Stomach (tissue), 9 donors: ENCODE measurements around the gene P2RX3. TPM values are rescaled to one million over a fixed set of nuclear protein-coding genes. Genes with fewer than 3 reads are reported as not detected.

Source experiments
- DNase-seq, 2 donors: peaks; one replicate each; pipeline versions ENCODE4 v3.0.0 to v3.0.0-alpha.2; 2013 to 2019
- H3K27ac ChIP-seq, 5 donors: fragments of 200-600 bp in 4 of 5; sonication (generic) in 4 of 5; one replicate each; pipeline ENCODE4 v1.5.1; 2013 to 2019; ENCODE audit warnings: mild to moderate bottlenecking in 1 of 5, moderate library complexity in 1 of 5
- H3K27me3 ChIP-seq, 3 donors: fragments of 200-600 bp; sonication (generic); one replicate each; pipeline ENCODE4 v1.5.1; 2017 to 2019; ENCODE audit warnings: mixed run types in 1 of 3
- H3K36me3 ChIP-seq, 4 donors: fragments of 200-600 bp; sonication (generic); 1 replicate in 3 of 4; 2 replicates in 1 of 4; pipeline ENCODE4 v1.5.1; 2016 to 2019
- H3K4me1 ChIP-seq, 4 donors: fragments of 200-600 bp; sonication (generic); one replicate each; pipeline ENCODE4 v1.5.1; 2016 to 2019
- H3K4me3 ChIP-seq, 4 donors: fragments of 200-600 bp; sonication (generic) in 3 of 4; one replicate each; pipeline ENCODE4 v1.5.1; 2016 to 2019; ENCODE audit warnings: mild to moderate bottlenecking in 1 of 4
- H3K9me3 ChIP-seq, 4 donors: fragments of 200-600 bp; sonication (generic); one replicate each; pipeline ENCODE4 v1.5.1; 2016 to 2019
- EP300 ChIP-seq: sonication (generic); formaldehyde crosslinking; IDR thresholded peaks from one replicate; pipeline ENCODE4 v1.6.1; 2017; ENCODE audit warnings: antibody characterized with exemption
- POLR2A ChIP-seq, 4 donors: fragments of 450-650 bp; IDR thresholded peaks; one replicate each; pipeline ENCODE4 v1.6.1; 2016; ENCODE audit warnings: antibody characterized with exemption in 4 of 4, control low read depth in 2 of 4, mild to moderate bottlenecking in 1 of 4, moderate library complexity in 1 of 4
- POLR2AphosphoS5 ChIP-seq, 3 donors: sonication (generic); formaldehyde crosslinking; IDR thresholded peaks; one replicate each; pipeline ENCODE4 v1.6.1; 2016; ENCODE audit warnings: antibody characterized with exemption in 3 of 3
- WGBS, 5 donors: extraction: QIAGEN DNeasy Blood & Tissue Kit in 3 of 5; methylation state at CpG; one replicate each; pipeline versions ENCODE4 v1.1.5 to v1.1.7; 2013 to 2018; 5-methylcytosine and 5-hydroxymethylcytosine counted together
- intact Hi-C: fragments of 100-400 bp; cut with DNase I; formaldehyde crosslinking; loops from one replicate; pipeline ENCODE4 v1.15.1; 2023; ENCODE audit warnings: low total_unique reads
- polyA plus RNA-seq, 3 donors: library from polyadenylated mRNA; stranded (reverse); fragments of 200-250 nt; gene quantifications; one replicate each; pipeline ENCODE4 v1.2.3, GENCODE V29; 2013
- total RNA-seq, 5 donors: library from RNA; depleted of rRNA; stranded (reverse); fragments of >200 nt; gene quantifications; one replicate each; pipeline versions ENCODE4 v1.1.0 to v1.2.3, GENCODE V29; 2014 to 2016
- TF ChIP-seq, protein P1 (sequence below), 7 experiments: fragments of 450-650 bp in 4 of 7; fragments of 200-600 bp in 3 of 7; sonication (generic) in 3 of 7; IDR thresholded peaks; one replicate each; pipeline ENCODE4 v1.5.1; 2016 to 2019; ENCODE audit warnings: antibody characterized with exemption in 7 of 7, control low read depth in 2 of 7, mild to moderate bottlenecking in 1 of 7
- donor health status: healthy with polysubstance abuse.
- donor health status: Bipolar disorder and iron deficiency.
- donor health status: healthy.

The P2RX3 gene
- total and polyA plus RNA-seq, 8 donors: 0.18 to 1.7 TPM; not detected in 6

DNA sequence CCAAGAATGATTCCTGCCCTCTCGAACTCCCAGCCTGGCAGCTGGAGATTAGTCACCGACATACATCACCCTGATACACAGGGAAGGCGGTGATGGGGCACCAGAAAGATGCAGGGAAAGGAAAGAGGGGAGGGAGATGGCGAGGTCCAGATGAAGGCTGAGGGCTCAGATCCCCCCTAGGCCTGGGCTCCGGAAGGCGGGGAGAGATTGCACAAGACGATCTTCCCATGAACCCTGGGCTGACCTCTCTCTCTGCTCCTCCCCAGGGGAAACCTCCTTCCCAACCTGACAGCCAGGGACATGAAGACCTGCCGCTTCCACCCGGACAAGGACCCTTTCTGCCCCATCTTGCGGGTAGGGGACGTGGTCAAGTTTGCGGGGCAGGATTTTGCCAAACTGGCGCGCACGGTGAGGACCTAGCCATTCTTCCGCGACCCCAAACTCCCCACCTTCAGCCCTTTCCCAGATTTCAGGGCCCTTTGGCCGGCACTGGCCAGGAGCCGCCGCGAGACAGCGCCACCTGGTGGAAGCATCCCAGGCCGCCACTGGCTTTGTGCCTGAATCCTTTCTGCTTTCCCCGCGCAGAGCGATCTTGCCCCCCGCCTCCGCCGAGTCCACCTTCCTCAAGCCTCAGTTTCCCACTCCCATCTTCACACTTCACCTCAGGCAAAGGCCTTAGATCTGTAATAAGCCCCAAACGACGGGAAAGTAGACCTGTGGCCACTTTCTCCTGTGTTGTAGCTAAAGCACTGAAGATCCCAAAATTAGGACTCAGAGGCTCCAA lies 11.5 kb downstream of the P2RX3 start:
- H3K4me1 ChIP-seq: peaks cover 0 to 14% (median 13%) of the 10 kb centered on the region in 4 donors
- intact Hi-C loops: loop anchor here (10.0 kb wide), 3 partner anchors 105 to 295 kb away; partner anchors contain the start of gene YPEL4

DNA sequence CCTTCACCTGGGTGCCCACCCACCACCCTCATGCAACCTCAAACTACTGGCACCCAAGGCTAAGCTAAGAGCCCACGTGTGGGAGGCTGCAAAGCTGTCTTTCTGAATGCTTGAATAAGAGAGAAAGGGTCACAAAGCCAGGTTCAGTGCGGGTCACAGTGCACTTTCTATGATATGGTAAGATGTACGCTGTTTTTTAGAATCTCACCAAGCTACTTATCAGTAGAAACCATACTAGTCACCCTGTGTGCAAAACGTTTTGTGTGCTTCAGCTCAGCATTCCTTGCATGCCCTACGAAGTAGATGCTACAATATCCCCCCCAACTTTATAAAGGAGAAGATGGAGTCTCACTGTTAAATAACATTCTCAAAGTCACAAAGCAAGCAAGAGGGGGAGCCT lies 14.9 kb downstream of the P2RX3 start:
- Histone ChIP-seq H3K36me3 (no peaks in the 10 kb centered on the region), H3K27ac (no peak overlapping the region), H3K27me3 (no peaks in the 10 kb centered on the region), H3K4me1 (peaks cover 0 to 16% (median 10%) of the 10 kb centered on the region in 4 donors), H3K9me3 (no peaks in the 10 kb centered on the region), H3K4me3 (no peak overlapping the region)
- TF ChIP-seq EP300 (no peak), POLR2A (IDR thresholded peaks at IDR 0.05) (no peak), POLR2AphosphoS5 (IDR thresholded peaks at IDR 0.05) (no peak)
- TF ChIP-seq, protein P1, sequence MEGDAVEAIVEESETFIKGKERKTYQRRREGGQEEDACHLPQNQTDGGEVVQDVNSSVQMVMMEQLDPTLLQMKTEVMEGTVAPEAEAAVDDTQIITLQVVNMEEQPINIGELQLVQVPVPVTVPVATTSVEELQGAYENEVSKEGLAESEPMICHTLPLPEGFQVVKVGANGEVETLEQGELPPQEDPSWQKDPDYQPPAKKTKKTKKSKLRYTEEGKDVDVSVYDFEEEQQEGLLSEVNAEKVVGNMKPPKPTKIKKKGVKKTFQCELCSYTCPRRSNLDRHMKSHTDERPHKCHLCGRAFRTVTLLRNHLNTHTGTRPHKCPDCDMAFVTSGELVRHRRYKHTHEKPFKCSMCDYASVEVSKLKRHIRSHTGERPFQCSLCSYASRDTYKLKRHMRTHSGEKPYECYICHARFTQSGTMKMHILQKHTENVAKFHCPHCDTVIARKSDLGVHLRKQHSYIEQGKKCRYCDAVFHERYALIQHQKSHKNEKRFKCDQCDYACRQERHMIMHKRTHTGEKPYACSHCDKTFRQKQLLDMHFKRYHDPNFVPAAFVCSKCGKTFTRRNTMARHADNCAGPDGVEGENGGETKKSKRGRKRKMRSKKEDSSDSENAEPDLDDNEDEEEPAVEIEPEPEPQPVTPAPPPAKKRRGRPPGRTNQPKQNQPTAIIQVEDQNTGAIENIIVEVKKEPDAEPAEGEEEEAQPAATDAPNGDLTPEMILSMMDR (IDR thresholded peaks at IDR 0.05): no peak
- no peak for DNase-seq
- 49 to 64% (median 60%) methylated on average over 5 of the region's 5 CpGs for WGBS, 5 donors
- intact Hi-C loops: no loop called here

More for the DNA sequence above, 11.5 kb downstream of the P2RX3 start:
- DNase-seq: peak; percentile 74 to 83
- Histone ChIP-seq H3K27ac (peak overlapping the region in 1 of 5 donors; percentile 25), H3K36me3 (no peaks in the 10 kb centered on the region), H3K9me3 (no peaks in the 10 kb centered on the region), H3K27me3 (no peaks in the 10 kb centered on the region), H3K4me3 (no peak overlapping the region)
- WGBS, 5 donors: 17 to 24% (median 19%) methylated on average over 27 to 31 of the region's 31 CpGs
- TF ChIP-seq, protein P1 (IDR thresholded peaks at IDR 0.05): peak in 5 of 7 experiments; percentile 46 to 93 (median 89)
- TF ChIP-seq EP300 (no peak), POLR2AphosphoS5 (IDR thresholded peaks at IDR 0.05) (peak in 1 of 3 donors; percentile 30), POLR2A (IDR thresholded peaks at IDR 0.05) (no peak)

DNA sequence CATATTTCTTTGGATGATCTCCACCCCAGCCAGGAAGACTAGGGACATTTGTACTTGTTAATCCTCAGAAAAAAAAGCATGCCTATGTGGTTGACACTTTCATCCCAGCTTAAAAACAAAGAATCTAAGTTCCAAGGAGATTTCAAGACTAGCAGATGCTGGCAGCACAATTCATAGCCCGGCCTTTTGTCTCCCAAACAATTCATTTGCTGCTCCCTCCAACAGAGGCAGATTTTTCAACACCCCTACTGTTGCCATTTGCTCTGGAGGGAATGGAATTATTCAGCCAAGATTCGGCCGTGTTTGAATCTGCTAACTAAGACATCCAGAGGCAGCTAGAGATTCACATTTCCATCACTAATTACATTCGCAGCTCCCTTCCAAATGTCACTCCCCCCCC lies 15.3 kb downstream of the P2RX3 start:
- no peaks in the 10 kb centered on the region for H3K27me3 ChIP-seq
- 59 to 74% (median 61%) methylated on average over 4 of the region's 4 CpGs for WGBS, 5 donors
- H3K4me1 ChIP-seq: peaks cover 0 to 18% (median 11%) of the 10 kb centered on the region in 4 donors
- no peak overlapping the region for H3K27ac ChIP-seq
- intact Hi-C loops: no loop called here
- H3K4me3 ChIP-seq: no peak overlapping the region
- TF ChIP-seq EP300 (no peak), POLR2A (IDR thresholded peaks at IDR 0.05) (no peak), POLR2AphosphoS5 (IDR thresholded peaks at IDR 0.05) (no peak)
- TF ChIP-seq, protein P1 (IDR thresholded peaks at IDR 0.05): no peak
- H3K9me3 ChIP-seq: no peaks in the 10 kb centered on the region
- DNase-seq: no peak
- no peaks in the 10 kb centered on the region for H3K36me3 ChIP-seq

DNA sequence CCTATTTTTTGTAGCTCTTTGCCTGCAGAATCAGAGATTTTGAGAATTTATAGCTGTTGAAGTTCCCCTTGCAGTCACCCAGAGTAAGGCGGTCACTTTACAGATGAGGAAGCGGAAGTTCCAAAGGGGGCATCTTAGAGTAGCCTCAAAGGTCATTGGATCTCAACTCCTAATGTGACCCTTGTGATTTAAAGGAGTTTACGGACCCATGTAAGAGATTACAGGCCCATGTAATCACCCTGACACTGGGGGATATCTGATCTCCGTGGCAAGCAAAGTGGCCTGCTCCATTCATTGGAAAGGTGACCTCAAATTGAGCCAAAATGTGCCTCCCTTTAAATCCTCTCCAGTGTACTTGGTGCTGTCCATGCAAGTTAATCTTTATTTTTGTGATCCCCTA lies 15.7 kb downstream of the P2RX3 start:
- peaks cover 0 to 20% (median 11%) of the 10 kb centered on the region in 4 donors for H3K4me1 ChIP-seq
- H3K4me3 ChIP-seq: no peak overlapping the region
- TF ChIP-seq, protein P1 (IDR thresholded peaks at IDR 0.05): no peak
- no peak for TF ChIP-seq POLR2AphosphoS5 (IDR thresholded peaks at IDR 0.05)
- no peak for TF ChIP-seq POLR2A (IDR thresholded peaks at IDR 0.05)
- no peak for TF ChIP-seq EP300
- H3K9me3 ChIP-seq: no peaks in the 10 kb centered on the region
- no peaks in the 10 kb centered on the region for H3K27me3 ChIP-seq
- no peak for DNase-seq
- WGBS, 5 donors: 72 to 78% (median 77%) methylated on average over 4 of the region's 4 CpGs
- no peak overlapping the region for H3K27ac ChIP-seq
- no peaks in the 10 kb centered on the region for H3K36me3 ChIP-seq
- intact Hi-C loops: no loop called here
